Right atrium auricular region (tissue), 2 donors: ENCODE data around the gene LCE3E. TPM values are rescaled to one million over a fixed set of nuclear protein-coding genes. Genes with fewer than 3 reads are reported as not detected.

ENCODE experiments used
- DNase-seq: peaks from one replicate; pipeline ENCODE4 v3.0.0-alpha.2; 2019; ENCODE audit warnings: low spot score
- H3K27ac ChIP-seq, 2 donors: fragments of 200-600 bp; sonication (generic); 1 replicate in 1 of 2; 2 replicates in 1 of 2; pipeline ENCODE4 v1.5.1; 2016 to 2019
- H3K27me3 ChIP-seq, 2 donors: fragments of 200-600 bp; sonication (generic); one replicate each; pipeline versions ENCODE4 v1.5.1 to v1.6.0; 2017 to 2019
- H3K36me3 ChIP-seq: fragments of 200-600 bp; sonication (generic); one replicate; pipeline ENCODE4 v1.5.1; 2016
- H3K4me1 ChIP-seq, 2 donors: fragments of 200-600 bp; sonication (generic); one replicate each; pipeline versions ENCODE4 v1.5.1 to v1.6.0; 2017 to 2019
- H3K4me3 ChIP-seq, 2 donors: fragments of 200-600 bp; sonication (generic); 1 replicate in 1 of 2; 2 replicates in 1 of 2; pipeline ENCODE4 v1.5.1; 2017 to 2019; ENCODE audit warnings: mild to moderate bottlenecking in 1 of 2, moderate library complexity in 1 of 2
- H3K9me3 ChIP-seq, 2 donors: fragments of 200-600 bp; sonication (generic); one replicate each; pipeline ENCODE4 v1.5.1; 2019
- CTCF ChIP-seq, 2 donors: fragments of 200-600 bp; sonication (generic); IDR thresholded peaks; one replicate each; pipeline ENCODE4 v1.5.1; 2019; ENCODE audit warnings: antibody characterized with exemption in 2 of 2
- total RNA-seq, 2 donors: library from RNA; depleted of rRNA; stranded (reverse); fragments of >200 nt; gene quantifications; one replicate each; pipeline ENCODE4 v1.1.0, GENCODE V29; 2016

LCE3E gene
- total RNA-seq, 2 donors from 2014 or later = not detected

DNA sequence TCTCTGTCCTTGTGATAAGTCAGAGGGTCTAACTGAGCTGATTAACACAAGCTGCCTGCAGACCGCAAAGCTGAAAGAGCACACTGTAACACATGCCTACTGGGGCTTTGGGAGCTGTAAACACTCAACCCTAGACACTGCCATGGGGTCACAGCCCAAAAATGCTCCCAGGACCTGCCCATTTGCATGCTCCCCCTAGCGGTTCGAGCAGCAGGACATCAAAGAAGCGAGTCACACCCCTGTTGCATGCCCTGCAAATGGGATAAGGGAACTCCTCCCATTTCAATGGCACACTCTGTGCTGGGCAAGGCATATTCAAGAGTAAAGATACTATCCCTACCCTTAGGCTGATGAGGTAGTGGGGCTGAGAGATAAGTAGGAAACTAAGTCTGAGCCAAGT is 22.8 kb downstream of the LCE3E start:
- no peaks in the 10 kb centered on the region for H3K4me1 ChIP-seq
- no peaks in the 10 kb centered on the region for H3K27me3 ChIP-seq
- no peak for DNase-seq
- no peak overlapping the region for H3K27ac ChIP-seq
- no peak for TF ChIP-seq CTCF (IDR thresholded peaks at IDR 0.05)
- H3K36me3 ChIP-seq = no peaks in the 10 kb centered on the region
- no peak overlapping the region for H3K4me3 ChIP-seq
- H3K9me3 ChIP-seq = no peaks in the 10 kb centered on the region

- no peak overlapping the region for H3K4me3 ChIP-seq
- no peak overlapping the region for H3K27ac ChIP-seq
- no peak for DNase-seq
- H3K36me3 ChIP-seq = no peaks in the 10 kb centered on the region
- TF ChIP-seq CTCF (IDR thresholded peaks at IDR 0.05) = no peak
- H3K27me3 ChIP-seq = no peaks in the 10 kb centered on the region
- no peaks in the 10 kb centered on the region for H3K4me1 ChIP-seq
- H3K9me3 ChIP-seq = no peaks in the 10 kb centered on the region
These were observed 26.7 kb downstream of the LCE3E start for GRCh38 chr1:152539901-152540300.

DNA sequence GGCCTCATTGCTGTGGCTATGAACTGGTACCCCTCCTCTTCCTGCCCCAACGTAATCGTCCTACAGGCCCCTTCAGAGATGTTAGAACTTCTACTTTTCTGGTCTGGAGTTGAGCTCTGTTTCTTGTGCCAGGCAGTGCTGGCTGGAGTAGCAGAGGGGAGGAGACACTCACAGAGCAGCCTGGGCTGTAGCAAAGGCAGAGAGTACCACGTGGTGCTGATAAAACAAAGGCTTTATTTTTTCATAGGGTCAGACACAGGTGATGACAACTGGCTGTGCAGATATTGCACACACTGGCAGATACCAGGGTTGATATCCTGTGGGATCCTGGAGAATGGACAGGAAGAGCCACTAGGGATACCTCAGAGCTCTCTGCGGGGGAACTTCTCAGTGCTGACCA is 29.1 kb downstream of the LCE3E start:
- Histone ChIP-seq H3K27ac (no peak overlapping the region), H3K4me1 (no peaks in the 10 kb centered on the region), H3K4me3 (no peak overlapping the region), H3K9me3 (no peaks in the 10 kb centered on the region), H3K36me3 (no peaks in the 10 kb centered on the region), H3K27me3 (no peaks in the 10 kb centered on the region)
- TF ChIP-seq CTCF (IDR thresholded peaks at IDR 0.05) = no peak
- DNase-seq = no peak

- no peak for DNase-seq
- H3K27me3 ChIP-seq = no peaks in the 10 kb centered on the region
- TF ChIP-seq CTCF (IDR thresholded peaks at IDR 0.05) = no peak
- no peak overlapping the region for H3K4me3 ChIP-seq
- no peak overlapping the region for H3K27ac ChIP-seq
- no peaks in the 10 kb centered on the region for H3K4me1 ChIP-seq
- no peaks in the 10 kb centered on the region for H3K9me3 ChIP-seq
- no peaks in the 10 kb centered on the region for H3K36me3 ChIP-seq
These were observed 30.8 kb downstream of the LCE3E start for GRCh38 chr1:152535774-152536173.

- Histone ChIP-seq H3K27ac (no peak overlapping the region), H3K36me3 (no peaks in the 10 kb centered on the region), H3K4me3 (no peak overlapping the region), H3K9me3 (no peaks in the 10 kb centered on the region), H3K4me1 (no peaks in the 10 kb centered on the region), H3K27me3 (no peaks in the 10 kb centered on the region)
- peak; percentile 22 to 43 for TF ChIP-seq CTCF (IDR thresholded peaks at IDR 0.05)
- no peak for DNase-seq
These were observed 33.1 kb downstream of the LCE3E start for GRCh38 chr1:152533327-152533938.

GRCh38 chr1:152525080-152525641 is 41.4 kb downstream of the LCE3E start:
- no peak for TF ChIP-seq CTCF (IDR thresholded peaks at IDR 0.05)
- H3K9me3 ChIP-seq = peaks cover 0 to 13% of the 10 kb centered on the region in 2 donors

More at GRCh38 chr1:152525080-152525641, 41.4 kb downstream of the LCE3E start:
- no peaks in the 10 kb centered on the region for H3K27me3 ChIP-seq
- DNase-seq = no peak
- H3K4me1 ChIP-seq = no peaks in the 10 kb centered on the region
- H3K27ac ChIP-seq = no peak overlapping the region
- H3K36me3 ChIP-seq = no peaks in the 10 kb centered on the region
- H3K4me3 ChIP-seq = no peak overlapping the region
